Endothelial cell of umbilical vein (primary cell): ENCODE results near the gene KCNH2. TPM values are rescaled to one million over a fixed set of nuclear protein-coding genes. Genes with fewer than 3 reads are reported as not detected.

Source experiments
- BruUV-seq: library from RNA; stranded (reverse); fragments of 400-500 nt; replicated peaks from 2 replicates; lab custom pipeline; 2021; lab: Mats Ljungman, UMichigan
- CTCF ChIA-PET: fragments of 300-600, 350-600 bp; sonication (Branson Sonifier 250); formaldehyde crosslinking; loops from one replicate; lab custom pipeline; 2021; ENCODE audit warnings: antibody characterized with exemption, inconsistent platforms; lab: Charles Lee
- POLR2A ChIA-PET: fragments of 300-600, 350-600 bp; sonication (Branson Sonifier 250); formaldehyde crosslinking; loops from one replicate; lab custom pipeline; 2021; ENCODE audit warnings: antibody characterized with exemption, inconsistent platforms; lab: Charles Lee
- DNase-seq: peaks from one replicate; pipeline ENCODE4 v3.0.0-alpha.2; 2011; ENCODE audit warnings: low read depth, low spot score
- FAIRE-seq: peaks from 2 replicates; lab custom pipeline; 2011; peaks lifted over from hg19 to GRCh38; lab: Jason Lieb, UNC
- H2AFZ ChIP-seq: 2 replicates; pipeline ENCODE4 v1.6.0; 2012; ENCODE audit warnings: low read depth, low read length, control low read depth, inconsistent platforms
- H3K27ac ChIP-seq: 2 replicates; pipeline ENCODE4 v1.5.1; 2011; ENCODE audit warnings: low read depth, mild to moderate bottlenecking, control low read depth, low read length, moderate library complexity; ENCODE audit not compliant: insufficient read depth
- H3K27me3 ChIP-seq, 2 experiments: 2 replicates each; pipeline versions ENCODE4 v1.6.0 to v1.6.1; 2011; ENCODE audit warnings: low read length in 2 of 2, mixed read lengths in 1 of 2; ENCODE audit not compliant: control insufficient read depth in 2 of 2, insufficient read depth in 2 of 2
- H3K36me3 ChIP-seq, 2 experiments: 2 replicates in 1 of 2; 3 replicates in 1 of 2; pipeline ENCODE4 v1.5.1; 2011; ENCODE audit warnings: low read length in 2 of 2, mild to moderate bottlenecking in 1 of 2, moderate library complexity in 1 of 2; ENCODE audit not compliant: control insufficient read depth in 2 of 2, insufficient read depth in 2 of 2; ENCODE audit errors: extremely low read depth in 1 of 2
- H3K4me1 ChIP-seq: 3 replicates; pipeline ENCODE4 v1.5.1; 2011; ENCODE audit warnings: mild to moderate bottlenecking, low read length; ENCODE audit not compliant: control insufficient read depth, insufficient read depth; ENCODE audit errors: extremely low read depth
- H3K4me2 ChIP-seq: 2 replicates; pipeline ENCODE4 v1.6.1; 2011; ENCODE audit warnings: low read length, control low read depth, mixed read lengths; ENCODE audit not compliant: insufficient read depth
- H3K4me3 ChIP-seq, 3 experiments: fragments of 200-600 bp in 1 of 3; sonication (generic), shearing (Covaris generic) in 1 of 3; replicated peaks in 1 of 3; 2 replicates each; pipeline ENCODE4 v1.5.1; 2011 to 2016; ENCODE audit warnings: control low read depth in 3 of 3, low read length in 3 of 3, mild to moderate bottlenecking in 2 of 3, inconsistent platforms in 1 of 3, low read depth in 1 of 3, moderate library complexity in 1 of 3; ENCODE audit not compliant: insufficient read depth in 1 of 3
- H3K79me2 ChIP-seq: 2 replicates; pipeline ENCODE4 v1.6.0; 2012; ENCODE audit warnings: low read length, inconsistent platforms; ENCODE audit not compliant: control insufficient read depth, insufficient read depth
- H3K9ac ChIP-seq: replicated peaks from 2 replicates; pipeline ENCODE3; 2011; ENCODE audit warnings: low read length, control low read depth; ENCODE audit not compliant: insufficient read depth; ENCODE audit errors: extremely low read depth
- H3K9me1 ChIP-seq: replicated peaks from 3 replicates; pipeline ENCODE4 v1.6.0; 2011; ENCODE audit warnings: mild to moderate bottlenecking, low read length; ENCODE audit not compliant: control insufficient read depth, insufficient read depth; ENCODE audit errors: extremely low read depth
- H3K9me3 ChIP-seq: replicated peaks from 2 replicates; pipeline ENCODE4 v1.5.1; 2012; ENCODE audit warnings: low read length, inconsistent platforms; ENCODE audit not compliant: control insufficient read depth, insufficient read depth
- H4K20me1 ChIP-seq: replicated peaks from 2 replicates; pipeline ENCODE3; 2011; ENCODE audit warnings: mild to moderate bottlenecking, low read length; ENCODE audit not compliant: control insufficient read depth, insufficient read depth; ENCODE audit errors: extremely low read depth
- EZH2 ChIP-seq: IDR thresholded peaks from 2 replicates; pipeline ENCODE4 v1.6.1; 2012; ENCODE audit warnings: borderline replicate concordance, low read depth, mild to moderate bottlenecking, moderate library complexity, low read length, inconsistent platforms; ENCODE audit not compliant: severe bottlenecking
- FOS ChIP-seq: IDR thresholded peaks from 2 replicates; pipeline ENCODE4 v1.6.1; 2011; ENCODE audit warnings: mild to moderate bottlenecking, low read length, moderate library complexity, borderline replicate concordance; ENCODE audit not compliant: insufficient read depth
- GATA2 ChIP-seq: IDR thresholded peaks from 2 replicates; pipeline ENCODE4 v1.7.0; 2011; ENCODE audit warnings: low read depth, mild to moderate bottlenecking, moderate library complexity, mixed read lengths, low read length; ENCODE audit not compliant: insufficient read length, insufficient read depth
- JUN ChIP-seq: IDR thresholded peaks from 2 replicates; pipeline ENCODE4 v1.6.1; 2011; ENCODE audit warnings: borderline replicate concordance, low read depth; ENCODE audit not compliant: insufficient read length, insufficient read depth
- MYC ChIP-seq: IDR thresholded peaks from one replicate; pipeline ENCODE4 v1.6.1; 2011; ENCODE audit warnings: mild to moderate bottlenecking, low read depth, low read length
- POLR2A ChIP-seq: IDR thresholded peaks from 2 replicates; pipeline ENCODE4 v1.6.1; 2012; ENCODE audit warnings: low read depth, mild to moderate bottlenecking, control low read depth, low read length
- POLR2AphosphoS5 ChIP-seq: IDR thresholded peaks from 2 replicates; pipeline ENCODE4 v1.6.1; 2012; ENCODE audit warnings: low read depth, mild to moderate bottlenecking, control low read depth, low read length, moderate library complexity; ENCODE audit not compliant: insufficient read depth
- dilution Hi-C: fragments of 300-500 bp; cut with MboI; formaldehyde crosslinking; loops from one replicate; pipeline ENCODE4 v1.15.0; 2019; ENCODE audit warnings: low sequenced_read_pairs; ENCODE audit not compliant: extremely low pct_ligation_motif_present
- intact Hi-C: fragments of 100-400 bp; cut with micrococcal nuclease; formaldehyde crosslinking; loops from one replicate; pipeline ENCODE4 v1.10.0; 2022
- polyA plus RNA-seq, 4 experiments: library from polyadenylated mRNA; depleted of rRNA in 3 of 4; stranded (reverse) in 3 of 4; unstranded in 1 of 4; fragments of >200 nt; gene quantifications; 2 replicates each; pipeline versions ENCODE4 v1.2.1 to v1.2.3, GENCODE V29; 2011 to 2012; ENCODE audit warnings: missing spikeins in 1 of 4
- total RNA-seq: library from RNA; stranded (reverse); gene quantifications from 2 replicates; pipeline ENCODE4 v1.2.3, GENCODE V29; 2021
- TF ChIP-seq, protein P1 (sequence below): IDR thresholded peaks from 2 replicates; pipeline ENCODE4 v1.6.1; 2011; ENCODE audit not compliant: insufficient read depth, insufficient read length
- TF ChIP-seq, protein P2 (sequence below), 2 donors: IDR thresholded peaks; 1 replicate in 1 of 2; 2 replicates in 1 of 2; pipeline ENCODE4 v1.5.1; 2011; ENCODE audit warnings: low read length in 2 of 2, mild to moderate bottlenecking in 2 of 2, moderate library complexity in 2 of 2, control low read depth in 1 of 2, inconsistent platforms in 1 of 2, low read depth in 1 of 2; ENCODE audit not compliant: insufficient read depth in 1 of 2; ENCODE audit errors: extremely low read depth in 1 of 2

Gene KCNH2
- total and polyA plus RNA-seq, 2 donors (not counting 3 experiments of a cell fraction or from before 2014, with no cell fraction given), result 0.03 to 0.09 TPM

DNA sequence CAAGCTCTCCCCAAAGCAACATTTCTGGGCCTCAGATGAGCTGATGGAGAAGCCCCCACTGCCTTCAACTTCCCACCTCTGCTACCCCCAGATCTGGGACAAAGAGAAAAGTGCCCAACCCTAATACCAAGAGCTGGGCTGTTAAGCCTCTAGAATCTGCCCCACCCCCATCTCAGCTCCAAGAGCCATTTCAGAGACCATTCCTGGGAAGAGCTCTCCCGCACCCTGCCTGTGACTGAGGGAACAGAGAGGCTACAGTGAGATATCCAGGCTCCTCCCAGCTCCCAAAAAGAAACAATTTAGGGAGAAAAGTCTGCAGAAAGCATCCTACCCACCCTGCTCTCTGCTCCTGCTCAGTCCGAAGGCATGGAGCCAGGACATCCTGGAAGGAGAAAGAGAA is 2.5 kb upstream of the KCNH2 start:
- intact Hi-C loops (loop anchor here (10.0 kb wide), 1 partner anchor 416 kb away; the partner anchor contains the start of gene GIMAP4), dilution Hi-C loops (no loop called here)
- ChIA-PET CTCF (interaction anchor here (0.7 to 2.8 kb wide), 9 partner anchors 8 to 264 kb away, joined by 3 to 19 read pairs (median 3); no protein-coding TSS in a partner anchor), POLR2A (no interaction called here)
- Histone ChIP-seq H3K9me3 (no peaks in the 10 kb centered on the region), H3K79me2 (no peaks in the 10 kb centered on the region), H3K4me1 (no peaks in the 10 kb centered on the region), H3K36me3 (no peaks in the 10 kb centered on the region), H3K27ac (no peak overlapping the region), H3K9me1 (no peaks in the 10 kb centered on the region), H3K4me2 (no peak overlapping the region), H4K20me1 (no peaks in the 10 kb centered on the region), H3K27me3 (peaks cover 42 to 53% of the 10 kb centered on the region in 2 experiments), H3K9ac (no peak overlapping the region), H2AFZ (no peak overlapping the region), H3K4me3 (no peak overlapping the region)
- FAIRE-seq (no peak), DNase-seq (no peak)
- TF ChIP-seq, protein P1, sequence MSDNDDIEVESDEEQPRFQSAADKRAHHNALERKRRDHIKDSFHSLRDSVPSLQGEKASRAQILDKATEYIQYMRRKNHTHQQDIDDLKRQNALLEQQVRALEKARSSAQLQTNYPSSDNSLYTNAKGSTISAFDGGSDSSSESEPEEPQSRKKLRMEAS, result no peak
- no peak for TF ChIP-seq JUN
- TF ChIP-seq POLR2AphosphoS5, result no peak
- no peak for TF ChIP-seq GATA2
- TF ChIP-seq FOS, result no peak
- TF ChIP-seq POLR2A, result no peak
- TF ChIP-seq EZH2, result no peak
- TF ChIP-seq MYC, result no peak
- TF ChIP-seq, protein P2, sequence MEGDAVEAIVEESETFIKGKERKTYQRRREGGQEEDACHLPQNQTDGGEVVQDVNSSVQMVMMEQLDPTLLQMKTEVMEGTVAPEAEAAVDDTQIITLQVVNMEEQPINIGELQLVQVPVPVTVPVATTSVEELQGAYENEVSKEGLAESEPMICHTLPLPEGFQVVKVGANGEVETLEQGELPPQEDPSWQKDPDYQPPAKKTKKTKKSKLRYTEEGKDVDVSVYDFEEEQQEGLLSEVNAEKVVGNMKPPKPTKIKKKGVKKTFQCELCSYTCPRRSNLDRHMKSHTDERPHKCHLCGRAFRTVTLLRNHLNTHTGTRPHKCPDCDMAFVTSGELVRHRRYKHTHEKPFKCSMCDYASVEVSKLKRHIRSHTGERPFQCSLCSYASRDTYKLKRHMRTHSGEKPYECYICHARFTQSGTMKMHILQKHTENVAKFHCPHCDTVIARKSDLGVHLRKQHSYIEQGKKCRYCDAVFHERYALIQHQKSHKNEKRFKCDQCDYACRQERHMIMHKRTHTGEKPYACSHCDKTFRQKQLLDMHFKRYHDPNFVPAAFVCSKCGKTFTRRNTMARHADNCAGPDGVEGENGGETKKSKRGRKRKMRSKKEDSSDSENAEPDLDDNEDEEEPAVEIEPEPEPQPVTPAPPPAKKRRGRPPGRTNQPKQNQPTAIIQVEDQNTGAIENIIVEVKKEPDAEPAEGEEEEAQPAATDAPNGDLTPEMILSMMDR (IDR thresholded peaks at IDR 0.05; ENCODE audit: extremely low read depth in 1 of 2, insufficient read depth in 1 of 2, low read depth in 1 of 2, low read length in 2 of 2), result no peak
- no TSS peak for BruUV-seq
